Spleen (tissue), 11 donors: ENCODE results near the gene BABAM2. TPM values are rescaled to one million over a fixed set of nuclear protein-coding genes. Genes with fewer than 3 reads are reported as not detected.

Experiments used
- DNase-seq: peaks from one replicate; pipeline ENCODE4 v3.0.0-alpha.2; 2020
- H3K27ac ChIP-seq, 8 donors: fragments of 200-600 bp; sonication (generic) in 7 of 8; 1 replicate in 4 of 8; 2 replicates in 4 of 8; pipeline versions ENCODE4 v1.5.0 to v1.8.0; 2016 to 2021; ENCODE audit warnings: inconsistent platforms in 4 of 8, mild to moderate bottlenecking in 4 of 8, moderate library complexity in 1 of 8
- H3K27me3 ChIP-seq, 7 donors: fragments of 200-600 bp; sonication (generic) in 6 of 7; replicated peaks in 1 of 7; 1 replicate in 4 of 7; 2 replicates in 3 of 7; pipeline versions ENCODE4 v1.5.0 to v1.8.0; 2016 to 2021; ENCODE audit warnings: inconsistent platforms in 3 of 7, mild to moderate bottlenecking in 1 of 7
- H3K36me3 ChIP-seq, 6 donors: fragments of 200-600 bp; sonication (generic) in 5 of 6; 1 replicate in 4 of 6; 2 replicates in 2 of 6; pipeline versions ENCODE4 v1.5.0 to v1.8.0; 2016 to 2021; ENCODE audit warnings: inconsistent platforms in 2 of 6
- H3K4me1 ChIP-seq, 6 donors: fragments of 200-600 bp; sonication (generic) in 5 of 6; 1 replicate in 3 of 6; 2 replicates in 3 of 6; pipeline versions ENCODE4 v1.5.0 to v1.8.0; 2016 to 2021; ENCODE audit warnings: inconsistent platforms in 3 of 6
- H3K4me3 ChIP-seq, 8 donors: fragments of 200-600 bp; sonication (generic) in 7 of 8; 1 replicate in 4 of 8; 2 replicates in 4 of 8; pipeline versions ENCODE4 v1.5.0 to v1.8.0; 2016 to 2021; ENCODE audit warnings: inconsistent platforms in 4 of 8, mild to moderate bottlenecking in 4 of 8, moderate library complexity in 2 of 8
- H3K9me3 ChIP-seq, 8 donors: fragments of 200-600 bp; sonication (generic) in 7 of 8; 1 replicate in 4 of 8; 2 replicates in 4 of 8; pipeline versions ENCODE4 v1.5.0 to v1.8.0; 2016 to 2021; ENCODE audit warnings: inconsistent platforms in 4 of 8
- CTCF ChIP-seq, 11 experiments: fragments of 200-600 bp in 7 of 11; fragments of 450-650 bp in 4 of 11; sonication (generic) in 4 of 11; IDR thresholded peaks in 8 of 11; conservative IDR thresholded peaks in 3 of 11; 1 replicate in 7 of 11; 2 replicates in 4 of 11; pipeline versions ENCODE4 v1.4.0 to v1.8.0; 2016 to 2021; ENCODE audit warnings: antibody characterized with exemption in 11 of 11, inconsistent platforms in 4 of 11, mild to moderate bottlenecking in 1 of 11
- POLR2A ChIP-seq, 3 donors: fragments of 450-650 bp; IDR thresholded peaks; one replicate each; pipeline ENCODE4 v1.5.1; 2017; ENCODE audit warnings: antibody characterized with exemption in 3 of 3, mild to moderate bottlenecking in 1 of 3
- POLR2AphosphoS5 ChIP-seq, 3 donors: sonication (generic); formaldehyde crosslinking; IDR thresholded peaks; one replicate each; pipeline ENCODE4 v1.5.1; 2017; ENCODE audit warnings: antibody characterized with exemption in 3 of 3
- WGBS, 5 donors: extraction: QIAGEN DNeasy Blood & Tissue Kit in 3 of 5; methylation state at CpG; one replicate each; pipeline versions ENCODE4 v1.1.5 to v1.1.7; 2013 to 2018; 5-methylcytosine and 5-hydroxymethylcytosine counted together
- intact Hi-C: fragments of 100-400 bp; cut with DNase I; formaldehyde crosslinking; loops from one replicate; pipeline ENCODE4 v1.15.0; 2023; ENCODE audit warnings: low total_unique reads
- polyA plus RNA-seq, 3 donors: library from polyadenylated mRNA; stranded (reverse); fragments of 200-250 nt; gene quantifications; one replicate each; pipeline ENCODE4 v1.2.1, GENCODE V29; 2013
- total RNA-seq, 7 donors: library from RNA; depleted of rRNA in 3 of 7; stranded (reverse); fragments of >200 nt in 3 of 7; fragmentation: NEBNext Ultra II Directional in 4 of 7; extraction: Animal tissue kit (Norgen Biotek cat#: 25700) in 4 of 7; gene quantifications; one replicate each; pipeline versions ENCODE4 v1.1.0 to v1.2.1, GENCODE V29; 2016 to 2021
- donor health status: healthy with polysubstance abuse.
- donor health status: DM: no; HTN: no; CAD: no; lungs with moderate emphysema.
- donor health status: DM: no; HTN: no; CAD: no.
- donor health status: Bipolar disorder and iron deficiency.
- donor health status: healthy.
- donor health status: DM: no; HTN: no; CAD: no.
- donor health status: DM: yes; HTN: yes; CAD: no.

The BABAM2 gene
- total and polyA plus RNA-seq, 10 donors, result 16.1 to 70.1 (median 55.0) TPM

GRCh38 chr2:28182348-28182747, 291.8 kb downstream of the BABAM2 start:
- WGBS, 5 donors, result 87 to 98% (median 87%) methylated on average over 6 of the region's 6 CpGs
- Histone ChIP-seq H3K4me1 (no peaks in the 10 kb centered on the region), H3K27me3 (no peaks in the 10 kb centered on the region), H3K4me3 (no peak overlapping the region), H3K27ac (no peak overlapping the region), H3K9me3 (peaks cover 0 to 7% (median 3%) of the 10 kb centered on the region in 8 donors), H3K36me3 (no peaks in the 10 kb centered on the region)
- intact Hi-C loops, result no loop called here
- no peak for DNase-seq
- TF ChIP-seq CTCF (IDR thresholded peaks at IDR 0.05 in 8 of 11, conservative IDR thresholded peaks at IDR 0.05 in 3 of 11), result no peak
- TF ChIP-seq POLR2AphosphoS5 (IDR thresholded peaks at IDR 0.05), result no peak
- no peak for TF ChIP-seq POLR2A (IDR thresholded peaks at IDR 0.05)

GRCh38 chr2:28185153-28185552, 294.6 kb downstream of the BABAM2 start:
- TF ChIP-seq POLR2AphosphoS5 (IDR thresholded peaks at IDR 0.05), result no peak
- no peak for TF ChIP-seq POLR2A (IDR thresholded peaks at IDR 0.05)
- no peak for TF ChIP-seq CTCF (IDR thresholded peaks at IDR 0.05 in 8 of 11, conservative IDR thresholded peaks at IDR 0.05 in 3 of 11)
- no peaks in the 10 kb centered on the region for H3K27me3 ChIP-seq
- H3K27ac ChIP-seq, result no peak overlapping the region
- H3K4me3 ChIP-seq, result no peak overlapping the region
- no peaks in the 10 kb centered on the region for H3K4me1 ChIP-seq
- no peaks in the 10 kb centered on the region for H3K36me3 ChIP-seq
- DNase-seq, result no peak
- no peaks in the 10 kb centered on the region for H3K9me3 ChIP-seq
- WGBS, 5 donors, result 76 to 90% (median 80%) methylated on average over 5 of the region's 5 CpGs
- intact Hi-C loops, result no loop called here

- Histone ChIP-seq H3K36me3 (no peaks in the 10 kb centered on the region), H3K9me3 (no peaks in the 10 kb centered on the region), H3K4me3 (no peak overlapping the region), H3K4me1 (no peaks in the 10 kb centered on the region), H3K27me3 (no peaks in the 10 kb centered on the region), H3K27ac (no peak overlapping the region)
- 86 to 95% (median 89%) methylated on average over 2 of the region's 2 CpGs for WGBS, 5 donors
- intact Hi-C loops, result no loop called here
- no peak for DNase-seq
- TF ChIP-seq POLR2A (IDR thresholded peaks at IDR 0.05) (no peak), CTCF (IDR thresholded peaks at IDR 0.05 in 8 of 11, conservative IDR thresholded peaks at IDR 0.05 in 3 of 11) (no peak), POLR2AphosphoS5 (IDR thresholded peaks at IDR 0.05) (no peak)
Observed at GRCh38 chr2:28185891-28186290, 295.4 kb downstream of the BABAM2 start.

- no peak for DNase-seq
- TF ChIP-seq CTCF (IDR thresholded peaks at IDR 0.05 in 8 of 11, conservative IDR thresholded peaks at IDR 0.05 in 3 of 11), result no peak
- TF ChIP-seq POLR2A (IDR thresholded peaks at IDR 0.05), result no peak
- no peak for TF ChIP-seq POLR2AphosphoS5 (IDR thresholded peaks at IDR 0.05)
- intact Hi-C loops, result no loop called here
Observed at GRCh38 chr2:28187186-28187585, 296.7 kb downstream of the BABAM2 start.

More at GRCh38 chr2:28187186-28187585, 296.7 kb downstream of the BABAM2 start:
- H3K4me3 ChIP-seq, result no peak overlapping the region
- H3K9me3 ChIP-seq, result no peaks in the 10 kb centered on the region
- no peaks in the 10 kb centered on the region for H3K27me3 ChIP-seq
- H3K27ac ChIP-seq, result no peak overlapping the region
- no peaks in the 10 kb centered on the region for H3K36me3 ChIP-seq
- H3K4me1 ChIP-seq, result no peaks in the 10 kb centered on the region
